ENCODE results near the gene WWOX. TPM values are rescaled to one million over a fixed set of nuclear protein-coding genes. Genes with fewer than 3 reads are reported as not detected.
"Not testable (repeated sequence)": the region's sequence is repeated elsewhere in the genome, so short reads cannot be mapped to it uniquely, and the experiment has no call there.

WWOX gene
- total and polyA plus RNA-seq, 4 donors: 5.4 to 61.5 (median 18.4) TPM

GRCh38 chr16:78507576-78507975 is 408.1 kb downstream of the WWOX start:
- TF ChIP-seq, protein P1, sequence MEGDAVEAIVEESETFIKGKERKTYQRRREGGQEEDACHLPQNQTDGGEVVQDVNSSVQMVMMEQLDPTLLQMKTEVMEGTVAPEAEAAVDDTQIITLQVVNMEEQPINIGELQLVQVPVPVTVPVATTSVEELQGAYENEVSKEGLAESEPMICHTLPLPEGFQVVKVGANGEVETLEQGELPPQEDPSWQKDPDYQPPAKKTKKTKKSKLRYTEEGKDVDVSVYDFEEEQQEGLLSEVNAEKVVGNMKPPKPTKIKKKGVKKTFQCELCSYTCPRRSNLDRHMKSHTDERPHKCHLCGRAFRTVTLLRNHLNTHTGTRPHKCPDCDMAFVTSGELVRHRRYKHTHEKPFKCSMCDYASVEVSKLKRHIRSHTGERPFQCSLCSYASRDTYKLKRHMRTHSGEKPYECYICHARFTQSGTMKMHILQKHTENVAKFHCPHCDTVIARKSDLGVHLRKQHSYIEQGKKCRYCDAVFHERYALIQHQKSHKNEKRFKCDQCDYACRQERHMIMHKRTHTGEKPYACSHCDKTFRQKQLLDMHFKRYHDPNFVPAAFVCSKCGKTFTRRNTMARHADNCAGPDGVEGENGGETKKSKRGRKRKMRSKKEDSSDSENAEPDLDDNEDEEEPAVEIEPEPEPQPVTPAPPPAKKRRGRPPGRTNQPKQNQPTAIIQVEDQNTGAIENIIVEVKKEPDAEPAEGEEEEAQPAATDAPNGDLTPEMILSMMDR (IDR thresholded peaks at IDR 0.05; ENCODE audit: control extremely low read depth, extremely low read depth): no peak
- H3K9ac ChIP-seq (ENCODE audit: insufficient read depth in 1 of 2, low read length in 2 of 2): no peak overlapping the region
- H3K9me3 ChIP-seq (ENCODE audit: control insufficient read depth in 4 of 4, insufficient read depth in 3 of 4, low read length in 3 of 4): no peaks in the 10 kb centered on the region
- no peak for ATAC-seq (ENCODE audit: insufficient read depth, low FRiP score)
- H3K4me3 ChIP-seq: no peak overlapping the region
- DNase-seq: no peak
- H3K27me3 ChIP-seq (ENCODE audit: control insufficient read depth in 3 of 3, insufficient read depth in 3 of 3, low read length in 2 of 3): no peaks in the 10 kb centered on the region
- 95 to 96% methylated on average over 12 of the region's 12 CpGs for WGBS, 2 donors
- no peaks in the 10 kb centered on the region for H3K36me3 ChIP-seq (ENCODE audit: control insufficient read depth in 4 of 4, insufficient read depth in 4 of 4, low read length in 4 of 4)
- H3K27ac ChIP-seq (ENCODE audit: low read depth in 1 of 2, low read length in 1 of 2): no peak overlapping the region
- H3K4me1 ChIP-seq (ENCODE audit: control insufficient read depth in 5 of 5, insufficient read depth in 5 of 5, low read length in 5 of 5): peaks cover 0 to 55% (median 16%) of the 10 kb centered on the region in 5 donors

DNA sequence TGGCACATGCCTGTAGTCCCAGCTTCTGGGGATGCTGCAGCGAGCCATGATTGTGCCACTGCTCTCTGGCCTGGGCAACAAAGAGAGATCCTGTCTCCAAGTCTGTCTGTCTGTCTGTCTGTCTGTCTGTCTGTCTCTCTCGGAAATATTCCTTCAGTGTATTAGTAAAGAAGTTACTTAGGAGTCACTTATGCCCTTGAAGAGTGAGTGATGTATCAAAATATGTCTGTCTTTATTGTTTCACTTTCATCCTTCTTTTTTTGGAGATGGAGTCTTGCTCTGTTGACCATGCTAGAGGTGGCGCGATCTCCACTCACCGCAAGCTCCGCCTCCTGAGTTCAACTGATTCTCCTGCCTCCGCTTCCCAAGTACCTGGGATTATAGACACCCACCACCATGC is 410.5 kb downstream of the WWOX start:
- Histone ChIP-seq H3K27ac (ENCODE audit: low read depth in 1 of 2, low read length in 1 of 2) (no peak overlapping the region), H3K36me3 (ENCODE audit: control insufficient read depth in 4 of 4, insufficient read depth in 4 of 4, low read length in 4 of 4) (no peaks in the 10 kb centered on the region), H3K9ac (ENCODE audit: insufficient read depth in 1 of 2, low read length in 2 of 2) (no peak overlapping the region), H3K4me3 (no peak overlapping the region), H3K27me3 (ENCODE audit: control insufficient read depth in 3 of 3, insufficient read depth in 3 of 3, low read length in 2 of 3) (no peaks in the 10 kb centered on the region), H3K4me1 (ENCODE audit: control insufficient read depth in 5 of 5, insufficient read depth in 5 of 5, low read length in 5 of 5) (peaks cover 0 to 33% (median 10%) of the 10 kb centered on the region in 5 donors), H3K9me3 (ENCODE audit: control insufficient read depth in 4 of 4, insufficient read depth in 3 of 4, low read length in 3 of 4) (no peaks in the 10 kb centered on the region)
- ATAC-seq (ENCODE audit: insufficient read depth, low FRiP score) (no peak), DNase-seq (no peak)
- TF ChIP-seq, protein P1 (IDR thresholded peaks at IDR 0.05; ENCODE audit: control extremely low read depth, extremely low read depth): no peak
- WGBS, 2 donors: 97% methylated on average over 7 of the region's 7 CpGs

DNA sequence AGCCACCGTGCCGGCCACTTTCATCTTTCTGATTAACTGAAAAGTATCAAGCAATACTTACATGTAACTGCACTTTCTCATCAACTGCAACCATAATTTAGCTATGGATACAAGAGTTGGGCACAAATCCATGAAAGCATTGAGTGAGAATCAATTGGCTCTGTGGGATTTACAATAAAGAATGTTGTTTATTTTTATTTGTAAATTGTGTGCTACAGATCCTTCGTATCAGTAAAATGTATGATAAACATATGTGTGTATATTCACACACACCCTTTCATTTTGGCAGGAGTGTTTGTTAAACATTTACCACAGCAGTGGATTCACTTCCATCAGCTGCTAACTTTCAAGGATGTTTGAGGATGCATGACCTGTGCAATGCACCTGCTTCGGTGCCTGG is 411.0 kb downstream of the WWOX start:
- DNase-seq: peak in 2 of 3 donors; percentile 52 to 63
- no peaks in the 10 kb centered on the region for H3K36me3 ChIP-seq (ENCODE audit: control insufficient read depth in 4 of 4, insufficient read depth in 4 of 4, low read length in 4 of 4)
- no peaks in the 10 kb centered on the region for H3K27me3 ChIP-seq (ENCODE audit: control insufficient read depth in 3 of 3, insufficient read depth in 3 of 3, low read length in 2 of 3)
- H3K9me3 ChIP-seq (ENCODE audit: control insufficient read depth in 4 of 4, insufficient read depth in 3 of 4, low read length in 3 of 4): no peaks in the 10 kb centered on the region
- no peak overlapping the region for H3K27ac ChIP-seq (ENCODE audit: low read depth in 1 of 2, low read length in 1 of 2)
- TF ChIP-seq, protein P1 (IDR thresholded peaks at IDR 0.05; ENCODE audit: control extremely low read depth, extremely low read depth): no peak
- 86 to 88% methylated on average over 4 of the region's 4 CpGs for WGBS, 2 donors
- H3K4me1 ChIP-seq (ENCODE audit: control insufficient read depth in 5 of 5, insufficient read depth in 5 of 5, low read length in 5 of 5): peaks cover 0 to 28% (median 10%) of the 10 kb centered on the region in 5 donors
- H3K4me3 ChIP-seq: no peak overlapping the region
- H3K9ac ChIP-seq (ENCODE audit: insufficient read depth in 1 of 2, low read length in 2 of 2): no peak overlapping the region
- no peak for ATAC-seq (ENCODE audit: insufficient read depth, low FRiP score)

- 57 to 73% methylated on average over 3 of the region's 3 CpGs for whole genome bisulfite sequencing, 2 donors
- no peak for DNase-seq
Observed at GRCh38 chr16:78513838-78514237, 414.4 kb downstream of the WWOX start.

DNA sequence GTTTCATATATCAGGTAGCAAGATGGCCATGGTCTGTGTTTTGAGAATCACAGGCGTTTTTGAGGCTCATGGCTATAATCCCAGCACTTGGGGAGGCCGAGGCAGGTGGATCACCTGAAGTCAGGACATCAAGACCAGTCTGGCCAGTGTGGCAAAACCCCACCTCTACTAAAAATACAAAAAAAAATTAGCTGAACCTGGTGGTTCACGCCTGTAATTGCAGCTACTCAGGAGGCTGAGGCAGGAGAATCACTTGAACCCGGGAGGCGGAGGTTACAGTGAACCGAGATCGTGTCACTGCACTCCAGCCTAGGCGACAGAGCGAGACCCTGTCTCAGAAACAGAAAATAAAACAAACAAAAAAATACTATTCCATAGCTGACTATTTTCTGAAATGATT is 415.4 kb downstream of the WWOX start:
- not testable (repeated sequence) for H3K27ac ChIP-seq (ENCODE audit: low read depth in 1 of 2, low read length in 1 of 2); H3K4me3 ChIP-seq; DNase-seq; H3K9ac ChIP-seq (ENCODE audit: insufficient read depth in 1 of 2, low read length in 2 of 2); H3K9me3 ChIP-seq (ENCODE audit: control insufficient read depth in 4 of 4, insufficient read depth in 3 of 4, low read length in 3 of 4); H3K36me3 ChIP-seq (ENCODE audit: control insufficient read depth in 4 of 4, insufficient read depth in 4 of 4, low read length in 4 of 4); H3K27me3 ChIP-seq (ENCODE audit: control insufficient read depth in 3 of 3, insufficient read depth in 3 of 3, low read length in 2 of 3); ATAC-seq (ENCODE audit: insufficient read depth, low FRiP score)
- WGBS, 2 donors: 95 to 96% methylated on average over 9 of the region's 9 CpGs
- peaks cover 0 to 13% (median 6%) of the 10 kb centered on the region in 5 donors for H3K4me1 ChIP-seq (ENCODE audit: control insufficient read depth in 5 of 5, insufficient read depth in 5 of 5, low read length in 5 of 5)

More at GRCh38 chr16:78513838-78514237, 414.4 kb downstream of the WWOX start:
- Histone ChIP-seq H3K9ac (ENCODE audit: insufficient read depth in 1 of 2, low read length in 2 of 2) (no peak overlapping the region), H3K27me3 (ENCODE audit: control insufficient read depth in 3 of 3, insufficient read depth in 3 of 3, low read length in 2 of 3) (no peaks in the 10 kb centered on the region), H3K4me3 (no peak overlapping the region), H3K36me3 (ENCODE audit: control insufficient read depth in 4 of 4, insufficient read depth in 4 of 4, low read length in 4 of 4) (no peaks in the 10 kb centered on the region), H3K27ac (ENCODE audit: low read depth in 1 of 2, low read length in 1 of 2) (no peak overlapping the region), H3K9me3 (ENCODE audit: control insufficient read depth in 4 of 4, insufficient read depth in 3 of 4, low read length in 3 of 4) (no peaks in the 10 kb centered on the region), H3K4me1 (ENCODE audit: control insufficient read depth in 5 of 5, insufficient read depth in 5 of 5, low read length in 5 of 5) (peaks cover 0 to 13% (median 5%) of the 10 kb centered on the region in 5 donors)
- TF ChIP-seq, protein P1 (IDR thresholded peaks at IDR 0.05; ENCODE audit: control extremely low read depth, extremely low read depth): no peak
- ATAC-seq (ENCODE audit: insufficient read depth, low FRiP score): no peak
